ENCODE data around the gene PALB2. TPM values are rescaled to one million over a fixed set of nuclear protein-coding genes. Genes with fewer than 3 reads are reported as not detected.

Gene PALB2
- total and polyA plus RNA-seq, 2 of the 8 experiments (the other 6 are each of a cell fraction or from before 2014, with no cell fraction given), result 12.5 to 33.1 TPM

DNA sequence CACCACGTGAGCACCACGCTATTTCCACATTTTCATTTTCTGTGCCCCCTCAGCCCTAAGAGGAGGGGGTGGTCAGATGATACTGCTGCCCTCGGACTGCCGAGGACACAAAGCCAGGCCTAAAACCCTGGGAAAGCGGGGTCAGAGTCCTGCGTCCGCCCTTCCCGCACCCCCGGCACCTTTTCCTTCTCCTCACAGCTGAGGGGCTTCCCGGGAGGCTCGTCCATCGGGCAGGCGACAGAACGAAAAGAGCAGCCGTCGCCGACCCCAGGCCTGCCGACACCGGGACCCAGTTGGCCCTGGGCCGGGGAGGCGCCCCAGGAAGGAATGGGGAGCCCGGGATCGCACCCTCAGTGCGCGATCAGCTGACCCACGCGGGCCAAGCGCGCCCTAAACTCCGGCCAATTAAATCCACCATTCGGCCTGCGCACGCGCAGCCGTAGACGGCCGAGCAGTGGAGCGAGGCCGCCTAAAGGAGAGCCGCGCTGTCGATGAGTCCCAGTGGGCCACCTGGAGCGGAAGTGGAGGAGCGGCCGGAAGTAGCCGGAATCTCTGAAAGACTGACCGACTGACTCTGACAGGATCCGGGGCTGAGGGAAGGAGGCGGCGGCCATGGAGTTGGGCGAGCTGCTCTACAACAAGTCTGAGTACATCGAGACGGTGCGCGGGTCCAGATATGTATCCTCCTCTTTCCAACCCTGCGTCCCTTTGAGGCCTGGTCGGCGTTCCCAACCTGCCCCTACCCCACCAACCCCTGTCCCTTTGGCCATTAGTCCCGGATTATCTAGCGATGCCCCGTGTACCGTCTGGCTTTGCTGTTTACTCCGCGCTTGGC is at the start of gene PALB2, which contains the start of gene DCTN5 (continued):
- TF ChIP-seq, protein P1, sequence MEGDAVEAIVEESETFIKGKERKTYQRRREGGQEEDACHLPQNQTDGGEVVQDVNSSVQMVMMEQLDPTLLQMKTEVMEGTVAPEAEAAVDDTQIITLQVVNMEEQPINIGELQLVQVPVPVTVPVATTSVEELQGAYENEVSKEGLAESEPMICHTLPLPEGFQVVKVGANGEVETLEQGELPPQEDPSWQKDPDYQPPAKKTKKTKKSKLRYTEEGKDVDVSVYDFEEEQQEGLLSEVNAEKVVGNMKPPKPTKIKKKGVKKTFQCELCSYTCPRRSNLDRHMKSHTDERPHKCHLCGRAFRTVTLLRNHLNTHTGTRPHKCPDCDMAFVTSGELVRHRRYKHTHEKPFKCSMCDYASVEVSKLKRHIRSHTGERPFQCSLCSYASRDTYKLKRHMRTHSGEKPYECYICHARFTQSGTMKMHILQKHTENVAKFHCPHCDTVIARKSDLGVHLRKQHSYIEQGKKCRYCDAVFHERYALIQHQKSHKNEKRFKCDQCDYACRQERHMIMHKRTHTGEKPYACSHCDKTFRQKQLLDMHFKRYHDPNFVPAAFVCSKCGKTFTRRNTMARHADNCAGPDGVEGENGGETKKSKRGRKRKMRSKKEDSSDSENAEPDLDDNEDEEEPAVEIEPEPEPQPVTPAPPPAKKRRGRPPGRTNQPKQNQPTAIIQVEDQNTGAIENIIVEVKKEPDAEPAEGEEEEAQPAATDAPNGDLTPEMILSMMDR (IDR thresholded peaks at IDR 0.05; ENCODE audit: control extremely low read depth in 1 of 3, insufficient read depth in 1 of 3, low read depth in 1 of 3, low read length in 3 of 3), result peak in 1 of 3 experiments; percentile 10; a peak in 1 of 4 replicates
- TF ChIP-seq RXRA (IDR thresholded peaks at IDR 0.05; ENCODE audit: insufficient read depth, low read depth, low read length) (no peak), POU5F1 (IDR thresholded peaks at IDR 0.05; ENCODE audit: low read depth, low read length) (no peak), RNF2 (IDR thresholded peaks at IDR 0.05; ENCODE audit: borderline replicate concordance, low read depth, low read length, missing control alignments, poor library complexity, severe bottlenecking) (no peak), CREB1 (IDR thresholded peaks at IDR 0.05) (peak; percentile 75), GABPA (IDR thresholded peaks at IDR 0.05; ENCODE audit: borderline replicate concordance, insufficient read depth, low read length) (peak; percentile 91), SP4 (IDR thresholded peaks at IDR 0.05; ENCODE audit: low read length) (no peak), CHD1 (IDR thresholded peaks at IDR 0.05; ENCODE audit: low read depth, low read length) (no peak; the same call in 1 of the 2 replicates), RBBP5 (IDR thresholded peaks at IDR 0.05; ENCODE audit: borderline replicate concordance, low read depth, low read length) (no peak), SP2 (IDR thresholded peaks at IDR 0.05; ENCODE audit: low read length) (no peak), JUN (IDR thresholded peaks at IDR 0.05; ENCODE audit: low read depth, low read length) (no peak), TAF7 (optimal IDR thresholded peaks at IDR 0.05; ENCODE audit: borderline replicate concordance, low read depth, low read length) (no peak), ASH2L (IDR thresholded peaks at IDR 0.05; ENCODE audit: low read length) (peak; percentile 56), RAD21 (IDR thresholded peaks at IDR 0.05 in 1 of 2, conservative IDR thresholded peaks at IDR 0.05 in 1 of 2; ENCODE audit: low read depth in 2 of 2, low read length in 2 of 2) (no peak), EGR1 (IDR thresholded peaks at IDR 0.05; ENCODE audit: borderline replicate concordance, low read depth, low read length) (peak; percentile 35; the same call in 1 of the 2 replicates), CBX8 (IDR thresholded peaks at IDR 0.05; ENCODE audit: borderline replicate concordance, low read depth, low read length) (no peak), POLR2A (IDR thresholded peaks at IDR 0.05; ENCODE audit: control extremely low read depth in 1 of 2, low read depth in 2 of 2, low read length in 2 of 2) (peak; percentile 73 to 86), HDAC6 (IDR thresholded peaks at IDR 0.05; ENCODE audit: low read depth, low read length) (no peak), BRCA1 (IDR thresholded peaks at IDR 0.05; ENCODE audit: low read depth, low read length) (no peak)
- TF ChIP-seq, protein P2, sequence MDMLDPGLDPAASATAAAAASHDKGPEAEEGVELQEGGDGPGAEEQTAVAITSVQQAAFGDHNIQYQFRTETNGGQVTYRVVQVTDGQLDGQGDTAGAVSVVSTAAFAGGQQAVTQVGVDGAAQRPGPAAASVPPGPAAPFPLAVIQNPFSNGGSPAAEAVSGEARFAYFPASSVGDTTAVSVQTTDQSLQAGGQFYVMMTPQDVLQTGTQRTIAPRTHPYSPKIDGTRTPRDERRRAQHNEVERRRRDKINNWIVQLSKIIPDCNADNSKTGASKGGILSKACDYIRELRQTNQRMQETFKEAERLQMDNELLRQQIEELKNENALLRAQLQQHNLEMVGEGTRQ (IDR thresholded peaks at IDR 0.05; ENCODE audit: low read length), result peak; percentile 77

All from H1 (cell line).